HG03442 (cell line): Measurements from ENCODE around the gene KRTAP10-8.
"Not testable (repeated sequence)": the region's sequence is repeated elsewhere in the genome, so short reads cannot be mapped to it uniquely, and the experiment has no call there.

ENCODE experiments used
- ATAC-seq: cut with Tn5 transposase; IDR thresholded peaks from one replicate; pipeline ENCODE4 v1.9.1; 2021; ENCODE audit warnings: mild to moderate bottlenecking, moderate library complexity; ENCODE audit not compliant: unreplicated experiment

KRTAP10-8 gene

GRCh38 chr21:44579056-44579832 is 32.6 kb upstream of the KRTAP10-8 start:
- no peak for ATAC-seq

GRCh38 chr21:44579833-44580144 is 32.1 kb upstream of the KRTAP10-8 start:
- no peak for ATAC-seq

- ATAC-seq = not testable (repeated sequence)
These were observed 31.6 kb upstream of the KRTAP10-8 start, which contains the start of gene KRTAP10-5 for GRCh38 chr21:44580231-44580821. Gene KRTAP10-5, minus strand, starts transcription at chr21:44580604. Its CDS starts 26 bp downstream, at chr21:44580578.

- no peak for ATAC-seq
These were observed 30.7 kb upstream of the KRTAP10-8 start for GRCh38 chr21:44581158-44581557.

GRCh38 chr21:44582055-44582454 is 29.8 kb upstream of the KRTAP10-8 start:
- no peak for ATAC-seq

GRCh38 chr21:44583089-44583799 is 28.6 kb upstream of the KRTAP10-8 start:
- ATAC-seq = no peak

- ATAC-seq = no peak
These were observed 28.1 kb upstream of the KRTAP10-8 start for GRCh38 chr21:44583800-44584147.

- no peak for ATAC-seq
These were observed 26.0 kb upstream of the KRTAP10-8 start for GRCh38 chr21:44585892-44586291.

GRCh38 chr21:44589094-44589493 is 22.8 kb upstream of the KRTAP10-8 start:
- ATAC-seq = no peak

GRCh38 chr21:44589586-44590305 is 22.1 kb upstream of the KRTAP10-8 start:
- ATAC-seq = no peak

GRCh38 chr21:44590311-44590721 is 21.6 kb upstream of the KRTAP10-8 start:
- no peak for ATAC-seq

- ATAC-seq = not testable (repeated sequence)
These were observed 20.7 kb upstream of the KRTAP10-8 start for GRCh38 chr21:44590897-44591800.

- not testable (repeated sequence) for ATAC-seq
These were observed 20.1 kb upstream of the KRTAP10-8 start for GRCh38 chr21:44591801-44592130.

- no peak for ATAC-seq
These were observed 19.2 kb upstream of the KRTAP10-8 start, which contains the start of gene KRTAP10-6 for GRCh38 chr21:44592446-44593311. Gene KRTAP10-6, minus strand, starts transcription at chr21:44592505. Its CDS starts 21 bp downstream, at chr21:44592484.

GRCh38 chr21:44593598-44594405 is 18.1 kb upstream of the KRTAP10-8 start:
- no peak for ATAC-seq

GRCh38 chr21:44594406-44594916 is 17.4 kb upstream of the KRTAP10-8 start:
- ATAC-seq = no peak

GRCh38 chr21:44595524-44595923 is 16.4 kb upstream of the KRTAP10-8 start:
- ATAC-seq = no peak

- no peak for ATAC-seq
These were observed 15.7 kb upstream of the KRTAP10-8 start for GRCh38 chr21:44596068-44596725.
